LNCaP clone FGC (cell line): ENCODE results near the gene GFOD1.

ENCODE experiments used
- DNase-seq: peaks from one replicate; pipeline ENCODE4 v3.0.0-alpha.2; 2011; ENCODE audit warnings: low read depth
- H3K4me3 ChIP-seq: 2 replicates; pipeline ENCODE4 v1.5.1; 2011; ENCODE audit warnings: mild to moderate bottlenecking, low read depth, low read length, control low read depth
- TF ChIP-seq, protein P1 (sequence below): IDR thresholded peaks from 2 replicates; pipeline ENCODE4 v1.5.1; 2012; ENCODE audit warnings: mild to moderate bottlenecking; ENCODE audit not compliant: control insufficient read depth, insufficient read depth; ENCODE audit errors: extremely low read depth

The GFOD1 gene

DNA sequence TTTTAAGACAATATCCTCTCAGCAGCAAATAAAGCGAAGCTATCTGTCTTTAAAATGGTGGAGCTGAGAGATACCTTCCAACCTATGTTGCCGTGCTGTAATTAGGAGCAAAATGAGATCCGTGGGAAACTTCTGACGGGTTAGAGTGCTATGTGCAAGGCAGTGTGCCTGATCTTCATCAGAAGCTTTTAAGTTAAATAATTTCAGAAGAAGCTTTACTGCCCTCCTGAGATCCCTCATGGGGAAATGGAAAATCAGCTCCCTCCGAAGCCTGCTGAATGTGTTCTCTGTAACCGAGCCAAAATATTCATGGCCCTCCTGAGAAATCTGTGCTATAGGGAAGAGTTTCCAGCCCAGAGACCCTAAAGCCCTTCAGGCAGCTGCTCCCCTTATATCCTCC is 115.3 kb downstream of the GFOD1 start:
- no peak for DNase-seq
- TF ChIP-seq, protein P1, sequence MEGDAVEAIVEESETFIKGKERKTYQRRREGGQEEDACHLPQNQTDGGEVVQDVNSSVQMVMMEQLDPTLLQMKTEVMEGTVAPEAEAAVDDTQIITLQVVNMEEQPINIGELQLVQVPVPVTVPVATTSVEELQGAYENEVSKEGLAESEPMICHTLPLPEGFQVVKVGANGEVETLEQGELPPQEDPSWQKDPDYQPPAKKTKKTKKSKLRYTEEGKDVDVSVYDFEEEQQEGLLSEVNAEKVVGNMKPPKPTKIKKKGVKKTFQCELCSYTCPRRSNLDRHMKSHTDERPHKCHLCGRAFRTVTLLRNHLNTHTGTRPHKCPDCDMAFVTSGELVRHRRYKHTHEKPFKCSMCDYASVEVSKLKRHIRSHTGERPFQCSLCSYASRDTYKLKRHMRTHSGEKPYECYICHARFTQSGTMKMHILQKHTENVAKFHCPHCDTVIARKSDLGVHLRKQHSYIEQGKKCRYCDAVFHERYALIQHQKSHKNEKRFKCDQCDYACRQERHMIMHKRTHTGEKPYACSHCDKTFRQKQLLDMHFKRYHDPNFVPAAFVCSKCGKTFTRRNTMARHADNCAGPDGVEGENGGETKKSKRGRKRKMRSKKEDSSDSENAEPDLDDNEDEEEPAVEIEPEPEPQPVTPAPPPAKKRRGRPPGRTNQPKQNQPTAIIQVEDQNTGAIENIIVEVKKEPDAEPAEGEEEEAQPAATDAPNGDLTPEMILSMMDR = no peak
- H3K4me3 ChIP-seq = no peak overlapping the region

DNA sequence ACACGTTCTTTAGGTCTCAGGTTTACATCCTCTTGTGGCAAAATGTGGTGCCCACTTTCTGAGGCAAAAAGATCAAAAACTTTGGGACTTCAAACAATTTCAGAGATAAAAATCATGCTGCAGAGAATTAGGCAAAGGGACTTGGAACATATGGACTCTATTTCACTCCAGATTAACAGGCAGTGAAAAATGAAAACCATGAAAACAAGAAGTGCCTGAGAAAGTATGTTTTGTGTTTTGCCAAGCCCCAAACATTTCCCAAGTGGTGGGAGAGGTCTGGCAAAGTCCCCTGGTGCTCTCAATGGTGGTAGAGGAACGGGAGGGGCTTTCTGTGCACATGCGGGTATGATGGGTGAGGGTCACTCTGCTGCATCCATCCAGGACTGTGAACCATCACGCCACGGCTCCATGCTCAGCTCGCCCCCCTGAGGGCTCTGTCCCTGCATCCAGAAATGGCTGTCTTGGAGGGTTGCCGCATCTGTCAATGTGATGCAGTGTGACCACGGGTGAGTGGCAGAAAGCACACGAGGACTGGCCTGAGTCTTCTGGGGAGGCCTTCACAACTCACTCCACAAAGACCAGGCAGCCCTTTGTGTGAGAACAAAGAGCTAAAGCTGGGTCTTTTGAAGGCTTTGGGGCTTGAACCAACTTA is 115.9 kb downstream of the GFOD1 start:
- no peak overlapping the region for H3K4me3 ChIP-seq
- TF ChIP-seq, protein P1 = no peak
- no peak for DNase-seq

DNA sequence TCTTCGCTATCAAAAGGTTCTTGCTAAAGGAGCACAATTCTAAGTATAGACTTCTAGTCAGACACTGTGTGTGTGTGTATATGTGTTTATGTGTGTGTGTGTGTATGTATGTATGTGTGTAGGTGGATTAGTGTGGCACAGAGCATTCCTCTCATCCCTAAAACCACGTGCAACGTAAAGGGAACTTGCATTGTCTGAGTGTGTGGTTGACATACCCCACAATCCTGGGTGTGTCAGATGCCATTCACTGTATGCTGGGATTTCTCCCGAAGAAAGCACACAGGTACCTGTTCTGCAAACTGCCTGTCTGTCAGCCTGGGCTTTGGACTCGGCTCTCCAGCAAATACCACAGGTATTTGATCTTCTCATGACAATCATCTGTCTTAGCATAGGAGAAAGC is 116.8 kb downstream of the GFOD1 start:
- TF ChIP-seq, protein P1 = no peak
- no peak for DNase-seq

DNA sequence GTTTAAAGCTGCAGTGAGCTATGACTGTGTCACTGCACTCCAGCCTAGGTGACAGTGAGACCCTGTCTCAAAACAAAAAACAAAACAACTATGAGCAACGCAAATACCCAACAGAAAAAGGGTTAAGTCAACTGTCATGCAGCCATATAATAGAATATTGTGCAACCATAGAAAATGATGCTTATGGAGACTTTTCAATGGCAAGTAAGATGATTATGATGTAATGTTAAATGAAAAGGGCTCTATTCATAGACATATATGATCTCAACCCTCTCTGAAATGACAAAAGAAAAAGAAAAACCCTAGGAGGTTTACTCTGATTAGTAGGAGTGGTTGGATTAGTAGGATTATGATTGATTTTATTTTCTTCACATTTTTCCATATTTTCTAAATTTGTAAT is 117.8 kb downstream of the GFOD1 start:
- DNase-seq = no peak
- TF ChIP-seq, protein P1 = no peak
- H3K4me3 ChIP-seq = no peak overlapping the region

More for the DNA sequence above, 116.8 kb downstream of the GFOD1 start:
- H3K4me3 ChIP-seq = no peak overlapping the region

DNA sequence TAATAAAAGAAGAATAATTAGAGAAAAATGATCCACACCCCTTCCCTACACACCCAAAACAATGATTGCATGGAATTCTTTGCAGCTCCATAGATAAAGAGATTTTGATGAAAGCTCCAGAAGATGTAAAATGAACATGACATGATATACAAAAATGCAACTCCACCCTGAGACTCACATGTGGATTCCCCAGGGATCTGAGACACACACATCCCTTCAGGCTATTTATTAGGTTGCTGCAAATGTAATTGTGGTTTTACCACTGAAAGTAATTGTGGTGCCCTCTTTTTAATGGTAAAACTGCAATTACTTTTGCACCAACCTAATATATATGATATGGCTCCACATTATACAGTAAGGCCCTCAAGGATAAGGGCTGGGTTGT is 118.7 kb downstream of the GFOD1 start:
- TF ChIP-seq, protein P1 = no peak
- DNase-seq = no peak
- no peak overlapping the region for H3K4me3 ChIP-seq

DNA sequence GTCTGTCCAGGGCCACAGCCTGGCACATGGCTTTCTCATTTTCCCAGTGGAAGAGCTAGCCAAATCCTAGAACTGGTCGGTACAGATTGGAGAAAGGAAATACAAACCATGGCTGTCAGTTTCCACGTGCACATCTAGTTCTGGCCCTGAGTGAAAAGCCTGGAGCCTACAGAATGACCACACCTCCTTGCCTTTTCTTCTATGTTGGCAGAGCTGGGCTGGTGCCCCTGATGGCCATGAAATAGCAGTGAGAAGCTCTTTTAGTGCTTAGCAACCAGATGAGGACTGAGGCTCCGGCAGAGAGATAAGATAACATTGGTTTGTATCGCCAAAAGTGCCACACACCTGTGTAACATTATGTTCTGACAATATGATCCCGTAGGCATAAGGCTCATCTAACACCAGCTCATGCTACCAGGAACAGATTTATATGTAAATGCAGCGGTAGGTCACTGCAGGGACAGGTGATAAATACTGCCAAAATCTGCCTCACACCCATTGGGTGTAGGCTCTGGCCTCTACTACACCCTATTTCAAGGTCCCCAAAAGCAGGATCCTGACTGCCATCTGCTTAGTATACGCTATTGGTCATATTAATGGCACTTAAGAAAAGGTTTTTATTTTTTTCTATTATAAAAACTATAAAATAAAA is 119.2 kb downstream of the GFOD1 start:
- no peak overlapping the region for H3K4me3 ChIP-seq
- DNase-seq = peak; percentile 25
- TF ChIP-seq, protein P1 = no peak

DNA sequence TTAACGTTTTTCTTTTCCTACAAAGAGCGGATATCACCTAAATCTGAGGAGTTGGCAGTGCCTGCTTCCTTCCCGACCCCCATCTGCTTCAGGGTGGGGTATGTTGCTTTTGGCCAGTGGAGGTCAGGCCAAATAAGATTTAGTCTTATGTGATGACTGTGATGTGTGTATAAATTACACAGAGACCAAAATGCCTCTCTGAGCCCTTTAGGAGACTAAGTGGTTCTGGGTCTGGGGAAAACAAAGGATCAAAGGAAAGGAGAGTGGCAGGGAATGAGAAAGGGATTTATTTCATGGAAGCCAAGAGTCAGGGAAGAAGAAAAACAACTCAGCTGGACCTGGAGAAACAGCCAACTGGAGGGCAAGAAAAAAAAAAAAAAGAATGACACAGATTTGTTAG is 120.0 kb downstream of the GFOD1 start:
- no peak for DNase-seq
- TF ChIP-seq, protein P1 = no peak
- H3K4me3 ChIP-seq = no peak overlapping the region
